DND-41 (cell line): ENCODE results near the gene PHIP.

Experiments used
- ATAC-seq: fragments of 200-7000 bp; cut with Tn5 transposase; 3 replicates; pipeline ENCODE4 v1.9.1; 2021; ENCODE audit warnings: low read depth; ENCODE audit not compliant: insufficient read depth
- DNase-seq: peaks from one replicate; pipeline ENCODE4 v3.0.0-alpha.2; 2020
- H2AFZ ChIP-seq: 2 replicates; pipeline ENCODE4 v1.6.0; 2012; ENCODE audit warnings: low read depth, low read length
- H3K27ac ChIP-seq: 2 replicates; pipeline ENCODE4 v1.5.1; 2012; ENCODE audit warnings: low read length, inconsistent platforms
- H3K27me3 ChIP-seq: fragments of 200-600 bp; sonication (generic); 2 replicates; pipeline ENCODE4 v1.6.0; 2012; ENCODE audit warnings: low read length, mild to moderate bottlenecking, inconsistent platforms; ENCODE audit not compliant: insufficient read depth, poor library complexity
- H3K36me3 ChIP-seq: 2 replicates; pipeline ENCODE4 v1.5.1; 2012; ENCODE audit warnings: low read length, inconsistent platforms; ENCODE audit not compliant: insufficient read depth
- H3K4me1 ChIP-seq: 2 replicates; pipeline ENCODE4 v1.5.1; 2012; ENCODE audit warnings: mild to moderate bottlenecking, low read length; ENCODE audit not compliant: insufficient read depth
- H3K4me2 ChIP-seq: 2 replicates; pipeline ENCODE4 v1.6.0; 2012; ENCODE audit warnings: mild to moderate bottlenecking, moderate library complexity, low read length, inconsistent platforms; ENCODE audit not compliant: insufficient read depth
- H3K4me3 ChIP-seq, 2 experiments: fragments of 200-600 bp in 1 of 2; shearing (Covaris generic) in 1 of 2; 2 replicates each; pipeline ENCODE4 v1.5.1; 2012 to 2016; ENCODE audit warnings: inconsistent platforms in 2 of 2, low read length in 2 of 2, mild to moderate bottlenecking in 2 of 2, low read depth in 1 of 2, moderate library complexity in 1 of 2
- H3K79me2 ChIP-seq: 2 replicates; pipeline ENCODE4 v1.6.0; 2012; ENCODE audit warnings: low read length, inconsistent platforms; ENCODE audit not compliant: insufficient read depth
- H3K9ac ChIP-seq: 2 replicates; pipeline ENCODE4 v1.6.0; 2012; ENCODE audit warnings: low read depth, mild to moderate bottlenecking, inconsistent platforms, low read length, moderate library complexity
- H3K9me3 ChIP-seq: 2 replicates; pipeline ENCODE4 v1.5.1; 2012; ENCODE audit warnings: low read length, moderate library complexity, mild to moderate bottlenecking, inconsistent platforms; ENCODE audit not compliant: insufficient read depth, severe bottlenecking
- H4K20me1 ChIP-seq: 2 replicates; pipeline ENCODE4 v1.6.0; 2012; ENCODE audit warnings: low read length; ENCODE audit not compliant: insufficient read depth
- EZH2 ChIP-seq: IDR thresholded peaks from 3 replicates; pipeline ENCODE4 v1.6.1; 2012; ENCODE audit warnings: borderline replicate concordance, low read depth, mild to moderate bottlenecking, moderate library complexity, low read length, inconsistent platforms; ENCODE audit not compliant: severe bottlenecking
- TF ChIP-seq, protein P1 (sequence below): IDR thresholded peaks from 2 replicates; pipeline ENCODE4 v1.5.1; 2012; ENCODE audit warnings: borderline replicate concordance, low read length, moderate library complexity, mild to moderate bottlenecking; ENCODE audit not compliant: poor library complexity, severe bottlenecking; ENCODE audit errors: extremely low read depth

Gene PHIP

GRCh38 chr6:78917788-78918187 is 160.3 kb downstream of the PHIP start:
- Histone ChIP-seq H3K4me1 (no peaks in the 10 kb centered on the region), H3K27ac (no peak overlapping the region), H3K9me3 (peaks cover 22% of the 10 kb centered on the region), H4K20me1 (no peaks in the 10 kb centered on the region), H2AFZ (no peak overlapping the region), H3K27me3 (no peaks in the 10 kb centered on the region), H3K79me2 (no peaks in the 10 kb centered on the region), H3K36me3 (no peaks in the 10 kb centered on the region), H3K9ac (no peak overlapping the region), H3K4me2 (no peak overlapping the region), H3K4me3 (no peak overlapping the region)
- TF ChIP-seq, protein P1, sequence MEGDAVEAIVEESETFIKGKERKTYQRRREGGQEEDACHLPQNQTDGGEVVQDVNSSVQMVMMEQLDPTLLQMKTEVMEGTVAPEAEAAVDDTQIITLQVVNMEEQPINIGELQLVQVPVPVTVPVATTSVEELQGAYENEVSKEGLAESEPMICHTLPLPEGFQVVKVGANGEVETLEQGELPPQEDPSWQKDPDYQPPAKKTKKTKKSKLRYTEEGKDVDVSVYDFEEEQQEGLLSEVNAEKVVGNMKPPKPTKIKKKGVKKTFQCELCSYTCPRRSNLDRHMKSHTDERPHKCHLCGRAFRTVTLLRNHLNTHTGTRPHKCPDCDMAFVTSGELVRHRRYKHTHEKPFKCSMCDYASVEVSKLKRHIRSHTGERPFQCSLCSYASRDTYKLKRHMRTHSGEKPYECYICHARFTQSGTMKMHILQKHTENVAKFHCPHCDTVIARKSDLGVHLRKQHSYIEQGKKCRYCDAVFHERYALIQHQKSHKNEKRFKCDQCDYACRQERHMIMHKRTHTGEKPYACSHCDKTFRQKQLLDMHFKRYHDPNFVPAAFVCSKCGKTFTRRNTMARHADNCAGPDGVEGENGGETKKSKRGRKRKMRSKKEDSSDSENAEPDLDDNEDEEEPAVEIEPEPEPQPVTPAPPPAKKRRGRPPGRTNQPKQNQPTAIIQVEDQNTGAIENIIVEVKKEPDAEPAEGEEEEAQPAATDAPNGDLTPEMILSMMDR, result no peak
- no peak for TF ChIP-seq EZH2
- ATAC-seq (peak; percentile 58; the same call in 2 of the 3 replicates), DNase-seq (no peak)

GRCh38 chr6:78916411-78916810 is 161.6 kb downstream of the PHIP start:
- ATAC-seq (no peak), DNase-seq (no peak)
- no peak overlapping the region for H3K27ac ChIP-seq
- H2AFZ ChIP-seq, result no peak overlapping the region
- H3K4me3 ChIP-seq, result no peak overlapping the region
- H3K36me3 ChIP-seq, result no peaks in the 10 kb centered on the region
- H3K79me2 ChIP-seq, result no peaks in the 10 kb centered on the region
- no peaks in the 10 kb centered on the region for H3K27me3 ChIP-seq
- no peak overlapping the region for H3K9ac ChIP-seq
- H3K4me1 ChIP-seq, result no peaks in the 10 kb centered on the region
- no peak overlapping the region for H3K4me2 ChIP-seq
- no peaks in the 10 kb centered on the region for H4K20me1 ChIP-seq
- TF ChIP-seq EZH2, result no peak
- TF ChIP-seq, protein P1, result no peak
- H3K9me3 ChIP-seq, result peaks cover 22% of the 10 kb centered on the region

GRCh38 chr6:78911218-78911940 is 166.7 kb downstream of the PHIP start:
- TF ChIP-seq EZH2, result no peak
- TF ChIP-seq, protein P1, result no peak
- H3K36me3 ChIP-seq, result no peaks in the 10 kb centered on the region
- H3K79me2 ChIP-seq, result no peaks in the 10 kb centered on the region
- ATAC-seq (no peak), DNase-seq (no peak)
- no peak overlapping the region for H2AFZ ChIP-seq
- H3K9ac ChIP-seq, result no peak overlapping the region
- peaks cover 2% of the 10 kb centered on the region for H3K9me3 ChIP-seq
- H4K20me1 ChIP-seq, result no peaks in the 10 kb centered on the region
- no peak overlapping the region for H3K4me3 ChIP-seq
- no peak overlapping the region for H3K27ac ChIP-seq
- no peaks in the 10 kb centered on the region for H3K4me1 ChIP-seq
- no peaks in the 10 kb centered on the region for H3K27me3 ChIP-seq
- no peak overlapping the region for H3K4me2 ChIP-seq
